Measurements from ENCODE around the gene MMEL1. TPM values are rescaled to one million over a fixed set of nuclear protein-coding genes. Genes with fewer than 3 reads are reported as not detected.

MMEL1 gene
- total RNA-seq, 1 experiment from 2014 or later = not detected

DNA sequence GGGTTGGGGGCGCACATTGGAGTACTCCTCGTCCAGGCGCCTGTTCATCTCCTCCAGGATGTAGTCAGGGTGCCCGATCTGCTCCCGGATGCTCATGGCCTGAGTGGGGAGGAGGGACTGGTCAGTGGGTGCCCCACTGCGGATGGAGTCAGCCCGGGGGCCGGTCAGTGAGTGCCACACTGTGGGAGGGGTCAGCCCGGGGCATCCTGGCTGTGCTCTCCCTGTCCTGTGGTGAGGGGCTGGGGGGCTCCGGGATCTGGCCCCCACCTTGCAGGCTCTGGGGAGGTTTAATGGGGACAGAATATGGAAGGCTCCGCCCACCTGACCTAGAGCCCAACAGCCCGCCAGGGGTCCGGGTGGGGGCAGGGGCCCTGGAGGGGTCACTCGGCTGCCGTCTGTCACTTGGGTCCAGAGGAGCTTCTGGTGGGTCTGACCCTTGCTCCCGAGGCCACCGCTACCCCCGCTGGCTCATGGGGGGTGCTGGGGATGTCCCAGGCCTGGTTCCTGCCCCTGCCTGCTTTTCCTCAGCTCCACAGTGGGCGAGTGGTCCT is 37.5 kb downstream of the MMEL1 start:
- TF ChIP-seq, protein P1, sequence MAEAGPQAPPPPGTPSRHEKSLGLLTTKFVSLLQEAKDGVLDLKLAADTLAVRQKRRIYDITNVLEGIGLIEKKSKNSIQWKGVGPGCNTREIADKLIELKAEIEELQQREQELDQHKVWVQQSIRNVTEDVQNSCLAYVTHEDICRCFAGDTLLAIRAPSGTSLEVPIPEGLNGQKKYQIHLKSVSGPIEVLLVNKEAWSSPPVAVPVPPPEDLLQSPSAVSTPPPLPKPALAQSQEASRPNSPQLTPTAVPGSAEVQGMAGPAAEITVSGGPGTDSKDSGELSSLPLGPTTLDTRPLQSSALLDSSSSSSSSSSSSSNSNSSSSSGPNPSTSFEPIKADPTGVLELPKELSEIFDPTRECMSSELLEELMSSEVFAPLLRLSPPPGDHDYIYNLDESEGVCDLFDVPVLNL (CRISPR knock-in tag; IDR thresholded peaks at IDR 0.05; ENCODE audit: borderline replicate concordance, low read depth) = no peak
- TF ChIP-seq, protein P2, sequence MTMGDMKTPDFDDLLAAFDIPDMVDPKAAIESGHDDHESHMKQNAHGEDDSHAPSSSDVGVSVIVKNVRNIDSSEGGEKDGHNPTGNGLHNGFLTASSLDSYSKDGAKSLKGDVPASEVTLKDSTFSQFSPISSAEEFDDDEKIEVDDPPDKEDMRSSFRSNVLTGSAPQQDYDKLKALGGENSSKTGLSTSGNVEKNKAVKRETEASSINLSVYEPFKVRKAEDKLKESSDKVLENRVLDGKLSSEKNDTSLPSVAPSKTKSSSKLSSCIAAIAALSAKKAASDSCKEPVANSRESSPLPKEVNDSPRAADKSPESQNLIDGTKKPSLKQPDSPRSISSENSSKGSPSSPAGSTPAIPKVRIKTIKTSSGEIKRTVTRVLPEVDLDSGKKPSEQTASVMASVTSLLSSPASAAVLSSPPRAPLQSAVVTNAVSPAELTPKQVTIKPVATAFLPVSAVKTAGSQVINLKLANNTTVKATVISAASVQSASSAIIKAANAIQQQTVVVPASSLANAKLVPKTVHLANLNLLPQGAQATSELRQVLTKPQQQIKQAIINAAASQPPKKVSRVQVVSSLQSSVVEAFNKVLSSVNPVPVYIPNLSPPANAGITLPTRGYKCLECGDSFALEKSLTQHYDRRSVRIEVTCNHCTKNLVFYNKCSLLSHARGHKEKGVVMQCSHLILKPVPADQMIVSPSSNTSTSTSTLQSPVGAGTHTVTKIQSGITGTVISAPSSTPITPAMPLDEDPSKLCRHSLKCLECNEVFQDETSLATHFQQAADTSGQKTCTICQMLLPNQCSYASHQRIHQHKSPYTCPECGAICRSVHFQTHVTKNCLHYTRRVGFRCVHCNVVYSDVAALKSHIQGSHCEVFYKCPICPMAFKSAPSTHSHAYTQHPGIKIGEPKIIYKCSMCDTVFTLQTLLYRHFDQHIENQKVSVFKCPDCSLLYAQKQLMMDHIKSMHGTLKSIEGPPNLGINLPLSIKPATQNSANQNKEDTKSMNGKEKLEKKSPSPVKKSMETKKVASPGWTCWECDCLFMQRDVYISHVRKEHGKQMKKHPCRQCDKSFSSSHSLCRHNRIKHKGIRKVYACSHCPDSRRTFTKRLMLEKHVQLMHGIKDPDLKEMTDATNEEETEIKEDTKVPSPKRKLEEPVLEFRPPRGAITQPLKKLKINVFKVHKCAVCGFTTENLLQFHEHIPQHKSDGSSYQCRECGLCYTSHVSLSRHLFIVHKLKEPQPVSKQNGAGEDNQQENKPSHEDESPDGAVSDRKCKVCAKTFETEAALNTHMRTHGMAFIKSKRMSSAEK (CRISPR knock-in tag; IDR thresholded peaks at IDR 0.05; ENCODE audit: borderline replicate concordance) = no peak
- no peak overlapping the region for H3K27ac Mint-ChIP-seq
- DNase-seq (ENCODE audit: low spot score) (no peak), ATAC-seq (no peak)
- no peaks in the 10 kb centered on the region for H3K4me1 Mint-ChIP-seq
- ChIA-PET CTCF (no interaction called here), POLR2A (interaction anchor here (0.6 kb wide), 1 partner anchor 39 kb away, joined by 4 read pairs; no protein-coding TSS in a partner anchor)
- peaks cover 7% of the 10 kb centered on the region for H3K36me3 Mint-ChIP-seq
- peaks cover 19% of the 10 kb centered on the region for H3K9me3 Mint-ChIP-seq
- H3K27me3 Mint-ChIP-seq (ENCODE audit: low read depth) = peaks cover 6% of the 10 kb centered on the region
- H3K4me3 Mint-ChIP-seq = no peak overlapping the region

DNA sequence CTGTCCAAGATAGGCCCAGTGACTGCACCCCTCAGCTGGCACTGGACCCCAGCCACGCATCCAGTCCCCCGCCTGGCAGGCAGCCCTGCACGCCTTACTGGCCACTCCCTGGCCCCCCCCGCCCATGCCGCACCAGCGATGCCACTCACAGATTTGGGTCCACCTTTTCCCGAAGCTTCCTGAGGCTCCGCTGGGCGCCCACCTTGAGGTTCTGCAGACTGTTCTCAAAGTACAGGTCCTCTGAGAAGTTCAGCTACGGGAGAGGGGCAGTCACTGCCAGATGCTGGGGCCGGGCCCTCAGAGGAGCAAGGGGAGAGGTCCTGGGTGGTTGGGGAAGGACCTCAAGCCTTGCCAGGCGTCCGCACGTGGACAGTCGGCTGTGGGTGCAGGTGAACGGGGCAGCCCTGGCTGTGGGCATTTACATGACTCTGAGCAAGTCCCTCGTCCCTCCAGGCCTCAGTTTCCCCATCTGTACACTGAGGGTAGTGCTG is 38.1 kb downstream of the MMEL1 start:
- POLR2A ChIA-PET = interaction anchor here (0.6 kb wide), 1 partner anchor 39 kb away, joined by 4 read pairs; no protein-coding TSS in a partner anchor

More for the DNA sequence above, 38.1 kb downstream of the MMEL1 start:
- ATAC-seq (no peak), DNase-seq (ENCODE audit: low spot score) (peak; percentile 9)
- H3K27ac Mint-ChIP-seq = no peak overlapping the region
- H3K27me3 Mint-ChIP-seq (ENCODE audit: low read depth) = peaks cover 6% of the 10 kb centered on the region
- peaks cover 19% of the 10 kb centered on the region for H3K9me3 Mint-ChIP-seq
- CTCF ChIA-PET = no interaction called here
- TF ChIP-seq GABPB1 (CRISPR knock-in tag; IDR thresholded peaks at IDR 0.05) (no peak), NFYB (CRISPR knock-in tag; conservative IDR thresholded peaks at IDR 0.05; ENCODE audit: low read depth) (no peak), TCF7 (CRISPR knock-in tag; IDR thresholded peaks at IDR 0.05; ENCODE audit: low read depth) (no peak), ZNF396 (CRISPR knock-in tag; IDR thresholded peaks at IDR 0.05; ENCODE audit: borderline replicate concordance) (no peak), TEAD1 (CRISPR knock-in tag; IDR thresholded peaks at IDR 0.05) (no peak), EMX1 (CRISPR knock-in tag; IDR thresholded peaks at IDR 0.05) (no peak)
- TF ChIP-seq, protein P3, sequence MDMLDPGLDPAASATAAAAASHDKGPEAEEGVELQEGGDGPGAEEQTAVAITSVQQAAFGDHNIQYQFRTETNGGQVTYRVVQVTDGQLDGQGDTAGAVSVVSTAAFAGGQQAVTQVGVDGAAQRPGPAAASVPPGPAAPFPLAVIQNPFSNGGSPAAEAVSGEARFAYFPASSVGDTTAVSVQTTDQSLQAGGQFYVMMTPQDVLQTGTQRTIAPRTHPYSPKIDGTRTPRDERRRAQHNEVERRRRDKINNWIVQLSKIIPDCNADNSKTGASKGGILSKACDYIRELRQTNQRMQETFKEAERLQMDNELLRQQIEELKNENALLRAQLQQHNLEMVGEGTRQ (CRISPR knock-in tag; IDR thresholded peaks at IDR 0.05) = no peak
- TF ChIP-seq, protein P4, sequence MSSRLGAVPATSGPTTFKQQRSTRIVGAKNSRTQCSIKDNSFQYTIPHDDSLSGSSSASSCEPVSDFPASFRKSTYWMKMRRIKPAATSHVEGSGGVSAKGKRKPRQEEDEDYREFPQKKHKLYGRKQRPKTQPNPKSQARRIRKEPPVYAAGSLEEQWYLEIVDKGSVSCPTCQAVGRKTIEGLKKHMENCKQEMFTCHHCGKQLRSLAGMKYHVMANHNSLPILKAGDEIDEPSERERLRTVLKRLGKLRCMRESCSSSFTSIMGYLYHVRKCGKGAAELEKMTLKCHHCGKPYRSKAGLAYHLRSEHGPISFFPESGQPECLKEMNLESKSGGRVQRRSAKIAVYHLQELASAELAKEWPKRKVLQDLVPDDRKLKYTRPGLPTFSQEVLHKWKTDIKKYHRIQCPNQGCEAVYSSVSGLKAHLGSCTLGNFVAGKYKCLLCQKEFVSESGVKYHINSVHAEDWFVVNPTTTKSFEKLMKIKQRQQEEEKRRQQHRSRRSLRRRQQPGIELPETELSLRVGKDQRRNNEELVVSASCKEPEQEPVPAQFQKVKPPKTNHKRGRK (CRISPR knock-in tag; IDR thresholded peaks at IDR 0.05; ENCODE audit: borderline replicate concordance) = no peak
- TF ChIP-seq, protein P5, sequence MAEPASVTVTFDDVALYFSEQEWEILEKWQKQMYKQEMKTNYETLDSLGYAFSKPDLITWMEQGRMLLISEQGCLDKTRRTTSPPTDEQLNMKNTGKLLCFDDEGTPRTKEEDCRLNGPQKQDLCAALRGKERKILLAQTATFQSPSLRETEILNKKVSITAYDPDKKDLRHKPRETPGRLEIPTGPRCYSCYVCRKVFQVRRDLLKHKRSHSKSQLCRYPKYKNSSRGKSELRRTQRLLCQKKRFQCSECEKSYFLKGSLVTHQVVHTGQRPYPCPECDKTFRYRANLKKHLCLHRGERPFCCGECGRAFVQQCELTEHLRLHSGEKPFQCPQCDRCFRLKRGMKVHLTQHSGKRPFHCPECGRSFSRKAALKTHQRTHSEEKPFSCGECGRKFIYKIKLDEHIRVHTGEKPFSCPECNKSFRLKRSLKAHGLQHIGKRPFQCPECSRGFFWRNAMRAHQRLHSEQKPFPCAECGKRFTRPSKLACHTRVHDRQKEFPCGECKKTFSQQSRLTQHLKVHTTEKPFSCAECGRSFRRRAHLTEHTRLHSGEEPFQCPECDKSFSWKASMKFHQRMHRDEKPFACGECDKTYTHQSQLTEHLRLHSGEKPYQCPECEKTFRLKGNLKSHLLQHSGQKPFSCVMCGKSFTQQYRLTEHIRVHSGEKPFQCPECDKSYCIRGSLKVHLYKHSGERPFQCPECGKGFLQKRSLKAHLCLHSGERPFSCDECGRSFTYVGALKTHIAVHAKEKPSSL (CRISPR knock-in tag; conservative IDR thresholded peaks at IDR 0.05) = no peak
- TF ChIP-seq, protein P6, sequence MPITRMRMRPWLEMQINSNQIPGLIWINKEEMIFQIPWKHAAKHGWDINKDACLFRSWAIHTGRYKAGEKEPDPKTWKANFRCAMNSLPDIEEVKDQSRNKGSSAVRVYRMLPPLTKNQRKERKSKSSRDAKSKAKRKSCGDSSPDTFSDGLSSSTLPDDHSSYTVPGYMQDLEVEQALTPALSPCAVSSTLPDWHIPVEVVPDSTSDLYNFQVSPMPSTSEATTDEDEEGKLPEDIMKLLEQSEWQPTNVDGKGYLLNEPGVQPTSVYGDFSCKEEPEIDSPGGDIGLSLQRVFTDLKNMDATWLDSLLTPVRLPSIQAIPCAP (CRISPR knock-in tag; IDR thresholded peaks at IDR 0.05) = no peak
- TF ChIP-seq, protein P7, sequence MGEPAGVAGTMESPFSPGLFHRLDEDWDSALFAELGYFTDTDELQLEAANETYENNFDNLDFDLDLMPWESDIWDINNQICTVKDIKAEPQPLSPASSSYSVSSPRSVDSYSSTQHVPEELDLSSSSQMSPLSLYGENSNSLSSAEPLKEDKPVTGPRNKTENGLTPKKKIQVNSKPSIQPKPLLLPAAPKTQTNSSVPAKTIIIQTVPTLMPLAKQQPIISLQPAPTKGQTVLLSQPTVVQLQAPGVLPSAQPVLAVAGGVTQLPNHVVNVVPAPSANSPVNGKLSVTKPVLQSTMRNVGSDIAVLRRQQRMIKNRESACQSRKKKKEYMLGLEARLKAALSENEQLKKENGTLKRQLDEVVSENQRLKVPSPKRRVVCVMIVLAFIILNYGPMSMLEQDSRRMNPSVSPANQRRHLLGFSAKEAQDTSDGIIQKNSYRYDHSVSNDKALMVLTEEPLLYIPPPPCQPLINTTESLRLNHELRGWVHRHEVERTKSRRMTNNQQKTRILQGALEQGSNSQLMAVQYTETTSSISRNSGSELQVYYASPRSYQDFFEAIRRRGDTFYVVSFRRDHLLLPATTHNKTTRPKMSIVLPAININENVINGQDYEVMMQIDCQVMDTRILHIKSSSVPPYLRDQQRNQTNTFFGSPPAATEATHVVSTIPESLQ (CRISPR knock-in tag; IDR thresholded peaks at IDR 0.05) = no peak
- TF ChIP-seq, protein P8, sequence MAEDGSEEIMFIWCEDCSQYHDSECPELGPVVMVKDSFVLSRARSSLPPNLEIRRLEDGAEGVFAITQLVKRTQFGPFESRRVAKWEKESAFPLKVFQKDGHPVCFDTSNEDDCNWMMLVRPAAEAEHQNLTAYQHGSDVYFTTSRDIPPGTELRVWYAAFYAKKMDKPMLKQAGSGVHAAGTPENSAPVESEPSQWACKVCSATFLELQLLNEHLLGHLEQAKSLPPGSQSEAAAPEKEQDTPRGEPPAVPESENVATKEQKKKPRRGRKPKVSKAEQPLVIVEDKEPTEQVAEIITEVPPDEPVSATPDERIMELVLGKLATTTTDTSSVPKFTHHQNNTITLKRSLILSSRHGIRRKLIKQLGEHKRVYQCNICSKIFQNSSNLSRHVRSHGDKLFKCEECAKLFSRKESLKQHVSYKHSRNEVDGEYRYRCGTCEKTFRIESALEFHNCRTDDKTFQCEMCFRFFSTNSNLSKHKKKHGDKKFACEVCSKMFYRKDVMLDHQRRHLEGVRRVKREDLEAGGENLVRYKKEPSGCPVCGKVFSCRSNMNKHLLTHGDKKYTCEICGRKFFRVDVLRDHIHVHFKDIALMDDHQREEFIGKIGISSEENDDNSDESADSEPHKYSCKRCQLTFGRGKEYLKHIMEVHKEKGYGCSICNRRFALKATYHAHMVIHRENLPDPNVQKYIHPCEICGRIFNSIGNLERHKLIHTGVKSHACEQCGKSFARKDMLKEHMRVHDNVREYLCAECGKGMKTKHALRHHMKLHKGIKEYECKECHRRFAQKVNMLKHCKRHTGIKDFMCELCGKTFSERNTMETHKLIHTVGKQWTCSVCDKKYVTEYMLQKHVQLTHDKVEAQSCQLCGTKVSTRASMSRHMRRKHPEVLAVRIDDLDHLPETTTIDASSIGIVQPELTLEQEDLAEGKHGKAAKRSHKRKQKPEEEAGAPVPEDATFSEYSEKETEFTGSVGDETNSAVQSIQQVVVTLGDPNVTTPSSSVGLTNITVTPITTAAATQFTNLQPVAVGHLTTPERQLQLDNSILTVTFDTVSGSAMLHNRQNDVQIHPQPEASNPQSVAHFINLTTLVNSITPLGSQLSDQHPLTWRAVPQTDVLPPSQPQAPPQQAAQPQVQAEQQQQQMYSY (CRISPR knock-in tag; IDR thresholded peaks at IDR 0.05) = no peak
- no peak overlapping the region for H3K4me3 Mint-ChIP-seq
- no peaks in the 10 kb centered on the region for H3K4me1 Mint-ChIP-seq
- H3K36me3 Mint-ChIP-seq = peaks cover 11% of the 10 kb centered on the region
